Stimulated activated CD8-positive, alpha-beta memory T cell treated with anti-CD3 and anti-CD28 coated beads, Interleukin-4, amount 100 ng/mL, for 4 hours (primary cell): ENCODE results near the gene HIGD1C.
"Not testable (repeated sequence)": the region's sequence is repeated elsewhere in the genome, so short reads cannot be mapped to it uniquely, and the experiment has no call there.

Experiments used
- DNase-seq, 2 donors: peaks; one replicate each; pipeline ENCODE4 v3.0.0-alpha.2; 2020; ENCODE audit warnings: low read depth in 2 of 2, low spot score in 1 of 2

Gene HIGD1C

DNA sequence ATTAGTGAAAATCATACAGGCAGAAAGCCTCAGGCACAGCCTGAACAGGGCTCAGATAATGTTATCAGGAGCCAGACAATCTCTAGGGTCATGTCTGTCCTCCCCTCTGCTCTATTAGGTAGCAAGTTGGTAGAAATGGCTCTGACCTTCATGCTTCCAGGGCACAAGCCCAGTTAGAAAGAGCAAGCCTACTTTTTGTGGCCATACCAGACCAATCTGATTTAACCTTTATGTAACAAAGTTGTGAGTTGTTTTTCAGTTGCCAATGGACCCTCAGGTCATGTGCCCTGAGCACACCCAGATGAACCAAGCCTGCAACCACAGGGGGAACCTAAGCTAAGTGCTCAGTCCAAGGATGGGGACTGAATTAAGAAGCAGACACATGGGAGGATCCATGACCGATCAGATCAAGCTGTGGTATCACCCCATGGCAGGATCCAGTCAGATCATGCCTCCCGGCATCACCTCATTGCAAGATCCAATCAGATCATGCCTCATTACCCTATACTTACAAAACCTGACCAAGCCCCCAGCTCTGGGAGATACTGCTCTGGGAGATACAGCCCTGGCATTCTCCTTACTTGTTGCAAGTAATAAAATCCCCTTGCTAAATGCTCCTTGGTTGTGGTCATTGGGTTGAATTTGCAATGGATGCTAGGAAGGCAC is 18.8 kb upstream of the HIGD1C start:
- no peak for DNase-seq

DNA sequence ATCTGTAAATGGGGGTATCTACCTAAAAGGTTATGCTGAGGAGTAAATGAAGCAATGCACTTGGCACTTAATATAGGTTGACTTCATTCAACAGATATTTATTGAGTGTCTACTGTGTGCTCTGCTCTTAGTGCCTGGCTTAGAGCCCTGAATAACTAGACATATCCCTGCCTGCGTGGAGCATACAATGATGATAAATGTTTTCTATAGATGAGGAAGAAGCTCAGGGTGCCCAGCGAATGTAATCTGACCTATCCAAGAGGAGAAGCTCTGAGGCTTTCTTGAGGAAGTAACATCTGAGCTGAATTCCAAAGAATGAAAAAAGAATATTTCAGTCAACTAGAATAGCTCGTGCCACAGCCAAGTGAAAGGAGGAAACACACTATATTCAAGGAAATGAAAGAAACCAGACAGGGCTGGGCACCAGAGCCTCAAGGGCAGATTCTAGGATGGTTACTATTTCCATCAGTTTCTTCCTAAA is 17.9 kb upstream of the HIGD1C start:
- no peak for DNase-seq

GRCh38 chr12:50934981-50935807 is 17.1 kb upstream of the HIGD1C start:
- no peak for DNase-seq

DNA sequence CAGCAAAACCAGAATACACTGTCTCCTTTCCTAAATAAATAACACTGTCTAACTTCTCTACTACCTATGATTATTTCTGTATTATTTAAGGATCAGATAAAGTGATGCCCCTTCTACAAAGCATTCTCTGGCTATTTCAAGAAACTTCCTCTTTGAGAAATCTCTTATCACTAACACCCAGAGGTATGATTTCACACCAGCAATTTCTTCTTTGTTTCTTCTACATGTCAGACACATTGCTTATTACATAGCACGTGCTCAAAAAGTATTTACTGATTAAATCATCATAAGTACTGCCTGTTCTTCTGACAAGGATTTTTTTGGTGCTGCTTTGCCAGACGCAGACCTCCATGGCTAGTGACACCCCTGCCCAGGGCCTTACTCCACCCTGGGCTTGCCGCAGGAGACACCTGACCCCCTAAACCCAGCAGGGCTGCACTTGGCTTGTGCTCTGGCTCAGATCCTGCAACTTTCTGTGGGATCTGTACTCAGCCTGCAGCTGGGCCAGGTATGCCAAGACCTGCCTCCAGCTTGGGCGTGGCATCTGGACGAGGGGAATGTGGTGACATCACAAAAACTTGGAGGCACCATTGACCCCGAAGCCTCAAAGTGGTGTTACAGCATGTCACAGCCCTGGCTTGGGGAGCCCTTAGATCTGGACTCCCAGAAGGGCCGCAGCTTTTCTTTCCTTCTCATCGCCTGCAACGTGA is 15.4 kb upstream of the HIGD1C start:
- DNase-seq: no peak

DNA sequence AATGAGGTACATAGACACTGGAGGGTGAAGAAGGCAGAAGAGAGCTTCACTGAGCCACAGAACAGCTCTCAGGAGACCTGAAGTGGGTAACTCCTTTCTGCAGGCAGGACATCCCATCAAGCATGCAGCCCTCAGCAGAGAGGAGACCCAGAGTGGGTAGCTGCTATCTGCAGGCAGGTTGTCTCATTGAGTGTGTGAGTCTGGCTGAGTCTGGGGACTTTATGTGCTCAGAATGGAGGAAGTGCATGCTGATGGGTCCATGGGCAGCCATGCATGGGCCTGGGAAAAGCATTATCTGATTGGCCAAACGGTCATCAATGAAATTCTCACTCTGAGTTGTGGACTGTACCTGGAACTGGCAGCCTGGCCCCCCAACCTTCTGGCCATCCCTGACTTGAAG is 14.7 kb upstream of the HIGD1C start:
- no peak for DNase-seq

- DNase-seq: no peak
Observed at GRCh38 chr12:50947933-50948626, 4.3 kb upstream of the HIGD1C start.

DNA sequence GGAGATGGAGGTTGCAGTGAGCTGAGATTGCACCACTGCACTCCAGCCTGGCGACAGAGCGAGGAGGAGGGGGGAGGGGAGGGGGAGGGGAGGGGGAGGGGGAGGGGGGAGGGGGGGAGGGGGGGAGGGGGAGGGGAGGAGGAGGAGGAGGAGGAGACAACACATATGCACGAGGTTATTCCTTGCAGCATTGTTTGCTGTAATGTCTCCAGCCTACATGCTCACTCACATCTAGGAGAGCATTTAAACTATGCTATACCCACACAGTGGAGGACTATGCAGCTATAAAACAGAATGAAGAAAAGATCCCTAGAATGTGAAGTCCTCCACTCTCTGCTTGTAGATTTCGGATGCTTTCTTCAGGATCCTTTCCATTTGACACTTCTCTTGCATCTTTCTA is 3.5 kb upstream of the HIGD1C start:
- no peak for DNase-seq

DNA sequence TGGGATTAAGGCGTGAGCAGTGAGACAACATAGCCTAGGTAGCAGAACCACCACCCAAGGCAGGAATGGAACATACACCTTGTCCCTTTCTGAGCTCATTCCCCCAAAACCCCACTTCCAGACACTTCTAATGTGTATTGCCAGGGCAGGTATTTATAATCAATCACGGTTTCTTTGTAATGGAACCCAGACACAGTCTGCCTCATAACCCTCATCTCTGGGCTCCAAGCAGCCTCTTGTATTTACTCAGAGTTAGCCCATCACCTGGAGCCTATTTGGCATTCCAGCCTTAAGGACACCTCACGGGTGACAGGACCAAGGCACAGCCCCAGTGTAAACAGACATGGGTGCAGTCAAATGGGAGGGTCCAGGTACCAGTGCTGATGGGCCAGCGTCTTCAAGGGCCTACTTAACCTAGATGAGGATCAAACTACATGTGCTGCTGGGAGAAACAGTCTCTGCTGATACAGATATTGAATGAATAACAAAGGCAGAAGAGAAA is 2.5 kb upstream of the HIGD1C start:
- DNase-seq: no peak

GRCh38 chr12:50951112-50951511 is 1.2 kb upstream of the HIGD1C start:
- no peak for DNase-seq

DNA sequence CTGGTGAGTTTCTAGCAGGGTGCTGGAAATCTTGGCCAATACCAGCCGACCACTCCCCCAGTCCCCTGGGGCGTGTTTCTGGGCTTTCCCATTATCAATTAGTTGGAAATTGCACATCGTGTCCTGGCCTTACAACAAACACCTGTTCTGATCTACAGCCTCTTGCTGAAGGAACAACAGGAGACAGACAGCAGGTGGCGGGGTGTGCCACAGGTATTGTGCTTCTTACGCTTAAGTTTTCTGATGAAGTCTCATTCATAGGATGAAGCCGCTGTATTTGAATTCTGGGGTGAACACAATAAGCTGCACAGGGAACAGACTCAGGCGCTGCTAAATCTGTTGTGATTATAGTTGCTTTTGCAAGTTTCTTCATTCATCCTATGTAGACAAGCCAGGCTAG is 703 bp downstream of the HIGD1C start:
- no peak for DNase-seq

DNA sequence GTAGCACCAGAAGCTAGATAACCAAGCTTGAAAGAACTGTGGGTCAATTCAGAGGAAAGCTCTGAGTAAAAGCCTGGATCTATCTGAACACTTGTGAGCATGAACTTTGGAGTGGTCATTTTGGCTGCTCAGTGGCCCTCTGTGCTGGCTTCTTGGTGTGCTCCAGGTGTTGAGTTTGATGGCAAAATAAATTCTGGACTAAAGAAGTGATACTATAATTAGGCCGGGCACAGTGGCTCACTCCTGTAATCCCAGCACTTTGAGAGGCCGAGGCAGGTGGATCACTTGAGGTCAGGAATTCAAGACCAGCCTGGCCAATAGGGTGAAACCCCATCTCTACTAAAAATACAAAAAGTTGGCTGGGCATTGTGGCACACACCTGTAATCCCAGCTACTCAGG is 2.4 kb downstream of the HIGD1C start:
- DNase-seq: not testable (repeated sequence)

DNA sequence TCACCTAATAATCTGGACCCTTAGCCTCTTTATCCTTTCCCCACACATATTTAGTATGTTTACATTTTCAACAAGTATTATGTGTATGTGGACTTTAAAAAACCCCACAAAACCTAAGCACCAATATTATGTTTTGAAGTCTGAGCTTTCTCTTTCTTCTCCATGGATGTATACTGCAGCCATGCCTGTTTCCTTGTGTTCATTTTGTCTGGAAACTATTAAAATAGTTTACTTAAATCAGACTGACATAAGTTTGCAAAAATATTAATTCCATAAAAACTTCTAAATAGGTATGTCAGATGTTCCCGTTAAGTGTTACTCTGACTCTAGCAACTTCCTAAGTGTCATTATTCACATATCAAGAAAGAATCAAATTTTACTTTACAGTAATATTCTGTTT is 2.9 kb downstream of the HIGD1C start:
- no peak for DNase-seq

- DNase-seq: no peak
Observed at GRCh38 chr12:50955697-50956096, 3.4 kb downstream of the HIGD1C start.

GRCh38 chr12:50960130-50960529 is 7.8 kb downstream of the HIGD1C start:
- no peak for DNase-seq

DNA sequence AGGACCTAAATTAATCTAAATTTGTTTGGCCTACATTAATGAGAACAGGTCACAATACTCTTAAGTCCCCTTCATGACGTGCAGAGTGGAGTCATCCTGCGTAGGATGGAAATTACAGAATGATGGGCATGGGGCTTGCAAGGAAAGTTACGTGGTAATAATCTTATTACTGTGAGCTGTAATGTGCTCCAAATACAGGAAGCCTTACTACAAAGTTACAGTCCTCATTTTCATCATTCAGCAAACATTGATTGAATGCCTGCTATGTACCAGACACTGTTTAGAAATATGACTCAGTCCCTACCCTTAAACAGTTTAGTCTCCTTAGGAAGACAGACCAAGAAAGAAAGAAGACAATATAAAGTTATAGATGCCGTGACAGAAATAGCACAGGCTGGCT is 9.4 kb downstream of the HIGD1C start:
- DNase-seq: no peak

DNA sequence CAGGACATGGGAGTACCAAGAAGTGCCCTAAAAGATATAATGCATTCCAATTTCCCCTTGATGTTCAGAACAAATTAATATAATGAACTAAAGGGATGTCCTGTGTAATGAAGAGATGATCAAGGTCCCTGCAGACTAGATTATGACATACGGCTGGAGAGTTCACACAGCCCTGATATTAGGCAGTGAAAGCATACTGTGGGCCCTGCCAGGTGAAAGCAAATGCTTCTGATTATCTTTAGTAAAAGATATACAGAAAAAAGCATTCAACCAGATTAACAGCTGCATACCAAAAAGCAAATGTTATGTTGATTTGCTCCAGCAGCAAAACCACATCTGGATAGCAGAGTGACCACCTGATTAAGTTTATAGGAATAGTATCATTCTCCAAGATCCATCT is 12.1 kb downstream of the HIGD1C start:
- no peak for DNase-seq

- DNase-seq: no peak
Observed at GRCh38 chr12:50971946-50972345, 19.6 kb downstream of the HIGD1C start.

DNA sequence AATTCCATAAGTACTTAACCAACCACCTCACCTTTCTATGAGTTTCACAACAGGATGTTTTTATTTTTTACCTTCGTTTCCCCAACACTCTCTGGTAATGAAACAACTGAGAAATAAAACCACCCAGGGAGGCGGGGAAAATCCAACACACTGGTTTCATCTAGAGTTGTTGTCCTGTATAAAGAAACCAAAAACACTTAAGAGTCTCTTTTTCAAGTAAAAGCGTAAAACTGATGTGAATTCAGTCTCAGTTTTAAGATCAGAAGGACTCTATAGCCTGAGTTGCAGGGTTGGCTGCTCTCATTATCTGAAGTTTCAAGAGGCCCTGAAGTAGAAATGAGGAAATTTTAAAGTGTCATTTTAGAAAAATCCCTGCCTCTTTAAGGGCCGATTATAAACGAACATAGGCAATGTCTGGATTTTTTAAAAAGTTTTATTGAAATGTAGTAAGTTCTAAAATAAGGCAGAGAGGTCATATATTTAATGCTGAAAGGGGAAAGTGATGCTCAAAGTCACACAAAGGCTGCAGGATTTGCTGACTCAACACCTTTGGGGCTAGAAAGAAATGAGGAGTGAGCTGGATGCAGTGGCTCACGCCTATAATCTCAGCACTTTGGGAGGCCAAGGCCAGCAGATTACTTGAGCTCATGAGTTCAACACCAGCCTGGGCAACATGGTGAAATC is 27.2 kb downstream of the HIGD1C start:
- DNase-seq: no peak

- DNase-seq: no peak
Observed at GRCh38 chr12:50980545-50980944, 28.2 kb downstream of the HIGD1C start.
